ENCODE results near the gene POLR3G. TPM values are rescaled to one million over a fixed set of nuclear protein-coding genes. Genes with fewer than 3 reads are reported as not detected.

Gene POLR3G
- total RNA-seq, 6 experiments from 2014 or later = 1.2 to 7.7 (median 2.0) TPM

GRCh38 chr5:90519081-90519480, 44.4 kb downstream of the POLR3G start:
- no peaks in the 10 kb centered on the region for H3K27me3 ChIP-seq
- intact Hi-C loops (cut with DNase I) = no loop called here
- WGBS (ENCODE audit: insufficient coverage, low coverage, low lambda C conversion rate, missing lambda C conversion rate) = 90% methylated on average over 7 of the region's 7 CpGs
- no peaks in the 10 kb centered on the region for H3K4me1 ChIP-seq
- ATAC-seq = no peak
- H3K36me3 ChIP-seq = peaks cover 0 to 56% (median 10%) of the 10 kb centered on the region in 4 donors
- H3K4me3 ChIP-seq = no peak overlapping the region
- no peaks in the 10 kb centered on the region for H3K9me3 ChIP-seq
- no peak for DNase-seq
- TF ChIP-seq CTCF (IDR thresholded peaks at IDR 0.05) = no peak
- TF ChIP-seq POLR2A (IDR thresholded peaks at IDR 0.05) = no peak
- no peak overlapping the region for H3K27ac ChIP-seq

- under 1% methylated on average over 18 of the region's 18 CpGs for WGBS (ENCODE audit: insufficient coverage, low coverage, low lambda C conversion rate, missing lambda C conversion rate)
- intact Hi-C loops (cut with DNase I) = no loop called here
These were observed 54.0 kb downstream of the POLR3G start for GRCh38 chr5:90528601-90529193.

GRCh38 chr5:90529194-90529938, 54.7 kb downstream of the POLR3G start, which contains the start of gene LYSMD3:
TSS of gene LYSMD3 (minus strand) at chr5:90529584. CDS start at chr5:90525289, 4,295 bp downstream.
- peak within 1 kb of the TSS; percentile 83 to 86 (median 85) for H3K4me3 ChIP-seq
- WGBS (ENCODE audit: insufficient coverage, low coverage, low lambda C conversion rate, missing lambda C conversion rate) = 0% methylated on average over 4 of the region's 64 CpGs
- H3K27ac ChIP-seq = peak within 1 kb of the TSS; percentile 93 to 96 (median 95)
- intact Hi-C loops (cut with DNase I) = no loop called here
- H3K36me3 ChIP-seq = peaks cover 0 to 9% (median 0%) of the 10 kb centered on the region in 4 donors
- no peaks in the 10 kb centered on the region for H3K9me3 ChIP-seq
- ATAC-seq = peak; percentile 97 to 99 (median 98)
- no peaks in the 10 kb centered on the region for H3K27me3 ChIP-seq
- peak; percentile 91 for TF ChIP-seq POLR2A (IDR thresholded peaks at IDR 0.05)
- no peak for TF ChIP-seq CTCF (IDR thresholded peaks at IDR 0.05)
- peak; percentile 99 for DNase-seq
- peaks cover 0 to 28% (median 5%) of the 10 kb centered on the region in 4 donors for H3K4me1 ChIP-seq

More at GRCh38 chr5:90528601-90529193, 54.0 kb downstream of the POLR3G start:
- ATAC-seq (peak in 1 of 4 donors; percentile 1), DNase-seq (no peak)
- Histone ChIP-seq H3K9me3 (no peaks in the 10 kb centered on the region), H3K36me3 (peaks cover 0 to 16% (median 0%) of the 10 kb centered on the region in 4 donors), H3K27ac (peak overlapping the region; percentile 93 to 96 (median 95)), H3K4me3 (peak overlapping the region; percentile 83 to 86 (median 85)), H3K4me1 (peaks cover 0 to 28% (median 5%) of the 10 kb centered on the region in 4 donors), H3K27me3 (no peaks in the 10 kb centered on the region)
- TF ChIP-seq CTCF (IDR thresholded peaks at IDR 0.05) (no peak), POLR2A (IDR thresholded peaks at IDR 0.05) (no peak)

GRCh38 chr5:90529939-90530677, 55.4 kb downstream of the POLR3G start:
- Histone ChIP-seq H3K4me3 (peak overlapping the region; percentile 83 to 86 (median 85)), H3K4me1 (peaks cover 0 to 28% (median 5%) of the 10 kb centered on the region in 4 donors), H3K36me3 (peaks cover 0 to 2% (median 0%) of the 10 kb centered on the region in 4 donors), H3K9me3 (no peaks in the 10 kb centered on the region), H3K27ac (peak overlapping the region; percentile 84 to 96 (median 91)), H3K27me3 (no peaks in the 10 kb centered on the region)
- WGBS (ENCODE audit: insufficient coverage, low coverage, low lambda C conversion rate, missing lambda C conversion rate) = 3% methylated on average over 12 of the region's 13 CpGs
- peak; percentile 53 to 76 (median 65) for DNase-seq
- ATAC-seq = peak; percentile 72 to 79 (median 74)
- peak; percentile 69 to 79 (median 78) for TF ChIP-seq CTCF (IDR thresholded peaks at IDR 0.05)
- TF ChIP-seq POLR2A (IDR thresholded peaks at IDR 0.05) = no peak
- intact Hi-C loops (cut with DNase I) = no loop called here

Data from right lobe of liver (tissue), 6 donors.